GM23338 (cell line): ENCODE measurements around the gene EMC6.

Experiments
- CREB1 ChIP-seq: fragments of 250-450 bp; sonication (Bioruptor Pico); IDR thresholded peaks from 2 replicates; pipeline ENCODE4 v1.5.0; 2020; ENCODE audit warnings: low read depth, mild to moderate bottlenecking, moderate library complexity
- CTCF ChIP-seq, 2 experiments: fragments of 200-600 bp in 1 of 2; sonication (generic) in 1 of 2; conservative IDR thresholded peaks; 2 replicates each; pipeline versions ENCODE4 v1.5.1 to v1.6.1; 2016 to 2017; ENCODE audit warnings: antibody characterized with exemption in 2 of 2, low read depth in 2 of 2, mild to moderate bottlenecking in 2 of 2, moderate library complexity in 1 of 2
- ETS1 ChIP-seq: IDR thresholded peaks from 2 replicates; pipeline ENCODE4 v1.6.1; 2016; ENCODE audit warnings: antibody characterized with exemption
- EZH2 ChIP-seq: fragments of 200-600 bp; sonication (generic); IDR thresholded peaks from one replicate; pipeline ENCODE4 v1.8.0; 2017; ENCODE audit warnings: antibody characterized with exemption, mild to moderate bottlenecking, low read depth; ENCODE audit not compliant: unreplicated experiment
- POLR2AphosphoS5 ChIP-seq: IDR thresholded peaks from 2 replicates; pipeline ENCODE4 v1.6.1; 2016; ENCODE audit warnings: antibody characterized with exemption, low read depth
- ZNF331 ChIP-seq: fragments of 250-450 bp; sonication (Bioruptor Pico); IDR thresholded peaks from 2 replicates; pipeline ENCODE4 v1.5.0; 2020; ENCODE audit warnings: low read depth, mild to moderate bottlenecking, moderate library complexity

- TF ChIP-seq ETS1 (no peak), CTCF (conservative IDR thresholded peaks at IDR 0.05; ENCODE audit: low read depth in 2 of 2) (no peak), POLR2AphosphoS5 (no peak), EZH2 (no peak), ZNF331 (CRISPR knock-in tag) (no peak), CREB1 (CRISPR knock-in tag) (no peak)
Observed at GRCh38 chr17:3657874-3658783, 10.5 kb upstream of the EMC6 start.
